ENCODE measurements around the gene FADS2.

Gene FADS2

DNA sequence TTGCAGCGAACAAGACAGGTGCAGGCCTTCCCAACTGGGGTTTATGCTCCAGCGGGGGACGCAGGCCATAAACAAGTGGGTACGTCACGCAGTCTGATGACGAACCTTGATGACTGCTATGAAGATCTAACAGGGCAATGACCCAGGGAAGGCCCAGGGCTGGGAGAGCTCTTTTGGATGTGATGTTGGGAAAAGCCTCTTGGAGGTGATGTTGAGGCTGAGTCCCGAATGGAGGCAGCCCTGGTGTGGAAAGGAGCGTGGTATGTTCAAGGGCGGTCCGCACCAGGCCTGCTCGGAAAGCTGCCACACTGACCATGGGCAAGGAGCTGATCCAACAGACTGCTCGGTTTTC, 5.8 kb downstream of the FADS2 start:
- H3K27me3 ChIP-seq (ENCODE audit: low read depth, low read length) = no peaks in the 10 kb centered on the region
- H3K9ac ChIP-seq (ENCODE audit: low read length) = peak overlapping the region; percentile 71
- no peak overlapping the region for H2AFZ ChIP-seq (ENCODE audit: low read depth, low read length)
- H3K79me2 ChIP-seq (ENCODE audit: low read length) = peaks cover 85% of the 10 kb centered on the region
- peak overlapping the region; percentile 40 for H3K4me3 ChIP-seq (ENCODE audit: low read length)
- peaks cover 30% of the 10 kb centered on the region for H4K20me1 ChIP-seq (ENCODE audit: insufficient read depth, low read length)
- no peaks in the 10 kb centered on the region for H3K9me3 ChIP-seq (ENCODE audit: insufficient read depth, low read length)
- peaks cover 74% of the 10 kb centered on the region for H3K36me3 ChIP-seq (replicated peaks; ENCODE audit: low read depth, low read length)
- TF ChIP-seq EZH2phosphoT487 (IDR thresholded peaks at IDR 0.05; ENCODE audit: low read depth) = no peak
- TF ChIP-seq, protein P1, sequence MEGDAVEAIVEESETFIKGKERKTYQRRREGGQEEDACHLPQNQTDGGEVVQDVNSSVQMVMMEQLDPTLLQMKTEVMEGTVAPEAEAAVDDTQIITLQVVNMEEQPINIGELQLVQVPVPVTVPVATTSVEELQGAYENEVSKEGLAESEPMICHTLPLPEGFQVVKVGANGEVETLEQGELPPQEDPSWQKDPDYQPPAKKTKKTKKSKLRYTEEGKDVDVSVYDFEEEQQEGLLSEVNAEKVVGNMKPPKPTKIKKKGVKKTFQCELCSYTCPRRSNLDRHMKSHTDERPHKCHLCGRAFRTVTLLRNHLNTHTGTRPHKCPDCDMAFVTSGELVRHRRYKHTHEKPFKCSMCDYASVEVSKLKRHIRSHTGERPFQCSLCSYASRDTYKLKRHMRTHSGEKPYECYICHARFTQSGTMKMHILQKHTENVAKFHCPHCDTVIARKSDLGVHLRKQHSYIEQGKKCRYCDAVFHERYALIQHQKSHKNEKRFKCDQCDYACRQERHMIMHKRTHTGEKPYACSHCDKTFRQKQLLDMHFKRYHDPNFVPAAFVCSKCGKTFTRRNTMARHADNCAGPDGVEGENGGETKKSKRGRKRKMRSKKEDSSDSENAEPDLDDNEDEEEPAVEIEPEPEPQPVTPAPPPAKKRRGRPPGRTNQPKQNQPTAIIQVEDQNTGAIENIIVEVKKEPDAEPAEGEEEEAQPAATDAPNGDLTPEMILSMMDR (IDR thresholded peaks at IDR 0.05; ENCODE audit: low read depth, low read length) = no peak
- H3K27ac ChIP-seq (ENCODE audit: low read length) = peak overlapping the region; percentile 96
- H3K4me2 ChIP-seq (ENCODE audit: low read length) = peak overlapping the region; percentile 98
- H3K4me1 ChIP-seq (ENCODE audit: low read length) = peaks cover 67% of the 10 kb centered on the region

DNA sequence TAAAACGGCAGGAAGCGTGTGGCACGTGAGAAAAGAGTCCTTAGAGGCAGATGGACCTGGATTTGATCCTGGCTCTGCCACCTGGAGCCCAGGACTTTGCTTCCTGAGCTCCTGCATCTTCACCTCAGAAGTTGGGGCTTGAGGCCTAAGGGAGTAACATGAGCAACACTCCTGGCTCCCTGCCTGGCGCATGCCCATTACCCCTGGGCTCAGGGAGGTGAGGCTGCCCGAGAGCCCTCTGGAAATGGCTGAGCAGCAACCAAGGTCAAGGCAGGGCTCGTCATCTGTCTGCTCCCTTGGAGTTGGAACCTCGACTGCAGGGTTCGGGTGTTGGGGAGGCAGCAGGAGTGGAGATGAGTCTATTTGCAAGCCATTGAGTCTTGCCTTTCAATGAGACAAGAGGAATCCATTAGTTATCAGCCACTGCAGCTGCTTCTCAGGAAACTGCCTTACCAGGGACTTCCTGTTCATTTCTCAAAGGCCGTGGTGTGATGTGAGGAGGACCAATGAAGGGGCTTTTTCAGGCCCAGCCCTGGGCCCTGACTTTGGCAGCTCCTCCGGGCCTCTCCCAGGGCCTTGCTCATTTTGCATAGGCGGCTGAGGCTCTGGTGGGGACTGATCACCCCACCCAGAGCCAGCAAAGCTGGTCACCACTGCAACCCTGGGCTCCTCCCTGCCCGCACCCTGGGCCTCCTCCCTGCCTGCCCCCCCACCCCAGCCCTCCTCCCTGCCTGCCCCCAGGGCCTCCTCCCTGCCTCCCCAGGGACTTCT, 6.4 kb downstream of the FADS2 start:
- H2AFZ ChIP-seq (ENCODE audit: low read depth, low read length) = no peak overlapping the region
- peaks cover 79% of the 10 kb centered on the region for H3K79me2 ChIP-seq (ENCODE audit: low read length)
- peaks cover 71% of the 10 kb centered on the region for H3K36me3 ChIP-seq (replicated peaks; ENCODE audit: low read depth, low read length)
- H3K4me2 ChIP-seq (ENCODE audit: low read length) = peak overlapping the region; percentile 98
- H3K4me1 ChIP-seq (ENCODE audit: low read length) = peaks cover 65% of the 10 kb centered on the region
- H3K9me3 ChIP-seq (ENCODE audit: insufficient read depth, low read length) = no peaks in the 10 kb centered on the region
- peak overlapping the region; percentile 96 for H3K27ac ChIP-seq (ENCODE audit: low read length)
- peaks cover 28% of the 10 kb centered on the region for H4K20me1 ChIP-seq (ENCODE audit: insufficient read depth, low read length)
- no peak for TF ChIP-seq EZH2phosphoT487 (IDR thresholded peaks at IDR 0.05; ENCODE audit: low read depth)
- TF ChIP-seq, protein P1 (IDR thresholded peaks at IDR 0.05; ENCODE audit: low read depth, low read length) = no peak
- H3K9ac ChIP-seq (ENCODE audit: low read length) = peak overlapping the region; percentile 71
- H3K27me3 ChIP-seq (ENCODE audit: low read depth, low read length) = no peaks in the 10 kb centered on the region
- H3K4me3 ChIP-seq (ENCODE audit: low read length) = peak overlapping the region; percentile 40

DNA sequence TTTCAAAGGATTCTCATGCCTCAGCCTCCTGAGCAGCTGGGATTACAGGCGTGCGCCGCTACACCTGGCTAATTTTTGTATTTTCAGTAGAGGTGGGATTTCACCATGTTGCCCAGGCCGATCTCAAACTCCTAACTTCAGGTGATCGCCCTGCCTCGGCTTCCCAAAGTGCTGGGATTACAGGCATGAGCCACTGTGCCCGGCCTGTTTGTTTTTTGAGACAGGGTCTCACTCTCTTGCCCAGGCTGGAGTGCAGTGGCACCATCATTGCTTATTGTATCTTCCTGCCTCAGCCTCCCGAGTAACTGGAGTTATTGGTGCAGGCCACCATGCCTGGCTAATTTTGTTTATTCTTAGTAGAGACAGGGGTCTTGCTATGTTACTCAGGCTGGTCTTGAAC, 8.1 kb downstream of the FADS2 start:
- no peak overlapping the region for H3K4me3 ChIP-seq (ENCODE audit: low read length)
- peaks cover 62% of the 10 kb centered on the region for H3K79me2 ChIP-seq (ENCODE audit: low read length)
- no peak for TF ChIP-seq EZH2phosphoT487 (IDR thresholded peaks at IDR 0.05; ENCODE audit: low read depth)
- TF ChIP-seq, protein P1 (IDR thresholded peaks at IDR 0.05; ENCODE audit: low read depth, low read length) = no peak
- no peak overlapping the region for H3K9ac ChIP-seq (ENCODE audit: low read length)
- peaks cover 71% of the 10 kb centered on the region for H3K36me3 ChIP-seq (replicated peaks; ENCODE audit: low read depth, low read length)
- H3K4me1 ChIP-seq (ENCODE audit: low read length) = peaks cover 48% of the 10 kb centered on the region
- H3K4me2 ChIP-seq (ENCODE audit: low read length) = no peak overlapping the region
- no peaks in the 10 kb centered on the region for H3K27me3 ChIP-seq (ENCODE audit: low read depth, low read length)
- no peak overlapping the region for H3K27ac ChIP-seq (ENCODE audit: low read length)
- H2AFZ ChIP-seq (ENCODE audit: low read depth, low read length) = no peak overlapping the region
- no peaks in the 10 kb centered on the region for H3K9me3 ChIP-seq (ENCODE audit: insufficient read depth, low read length)
- H4K20me1 ChIP-seq (ENCODE audit: insufficient read depth, low read length) = peaks cover 15% of the 10 kb centered on the region

DNA sequence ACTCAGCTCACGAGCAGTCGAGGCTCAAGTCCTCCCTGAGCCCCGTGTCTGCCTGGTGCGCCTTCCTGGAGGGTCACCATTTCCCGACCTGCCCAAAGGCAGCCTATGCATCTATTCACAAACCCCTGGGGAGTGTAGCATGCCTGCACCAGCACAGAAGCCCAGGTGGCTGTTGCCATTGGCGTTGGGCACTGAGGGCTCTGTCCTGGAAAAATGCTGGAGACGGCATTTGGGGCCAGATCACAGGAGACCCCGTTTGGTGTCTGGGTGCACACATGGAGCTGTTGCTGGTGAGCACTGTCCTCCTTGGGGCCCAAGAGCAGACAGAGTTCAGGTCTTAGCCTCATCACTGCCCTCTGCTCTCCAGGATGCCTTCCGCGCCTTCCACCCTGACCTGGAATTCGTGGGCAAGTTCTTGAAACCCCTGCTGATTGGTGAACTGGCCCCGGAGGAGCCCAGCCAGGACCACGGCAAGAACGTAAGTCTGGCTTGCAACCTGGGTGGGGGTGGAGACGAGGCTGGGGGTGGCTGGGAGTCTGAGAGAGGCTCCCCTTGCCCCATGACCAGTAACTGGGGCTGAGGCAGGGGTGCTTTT, 9.4 kb downstream of the FADS2 start:
- Histone ChIP-seq H3K4me1 (ENCODE audit: low read length) (peaks cover 34% of the 10 kb centered on the region), H3K4me2 (ENCODE audit: low read length) (no peak overlapping the region), H3K4me3 (ENCODE audit: low read length) (no peak overlapping the region), H2AFZ (ENCODE audit: low read depth, low read length) (no peak overlapping the region), H3K9me3 (ENCODE audit: insufficient read depth, low read length) (no peaks in the 10 kb centered on the region), H3K79me2 (ENCODE audit: low read length) (peaks cover 50% of the 10 kb centered on the region), H3K27me3 (ENCODE audit: low read depth, low read length) (no peaks in the 10 kb centered on the region), H3K27ac (ENCODE audit: low read length) (no peak overlapping the region), H3K36me3 (replicated peaks; ENCODE audit: low read depth, low read length) (peaks cover 77% of the 10 kb centered on the region), H3K9ac (ENCODE audit: low read length) (no peak overlapping the region), H4K20me1 (ENCODE audit: insufficient read depth, low read length) (peaks cover 4% of the 10 kb centered on the region; the same call in 1 of the 2 replicates)
- no peak for TF ChIP-seq EZH2phosphoT487 (IDR thresholded peaks at IDR 0.05; ENCODE audit: low read depth)
- TF ChIP-seq, protein P1 (IDR thresholded peaks at IDR 0.05; ENCODE audit: low read depth, low read length) = no peak

Data from OCI-LY3 (cell line).